HepG2 (cell line): ENCODE results near the gene NOX3. TPM values are rescaled to one million over a fixed set of nuclear protein-coding genes. Genes with fewer than 3 reads are reported as not detected.

Experiments used
- ASH2L ChIP-seq: fragments of 300-600, 200-600 bp; sonication (generic); IDR thresholded peaks from 2 replicates; pipeline ENCODE4 v1.7.0; 2017; ENCODE audit warnings: low read depth, mild to moderate bottlenecking, moderate library complexity, mixed read lengths, low read length; ENCODE audit not compliant: insufficient read length
- BHLHE40 ChIP-seq: IDR thresholded peaks from 2 replicates; pipeline ENCODE4 v1.6.1; 2011; ENCODE audit warnings: low read length, improper control_type of control experiment
- CREM ChIP-seq, 2 experiments: sonication (generic) in 1 of 2; formaldehyde crosslinking in 1 of 2; IDR thresholded peaks; 2 replicates each; pipeline versions ENCODE4 v1.4.0 to v1.6.1; 2016 to 2020; ENCODE audit warnings: antibody characterized with exemption in 1 of 2, mild to moderate bottlenecking in 1 of 2, missing genetic modification reagents in 1 of 2
- E2F2 ChIP-seq: sonication (generic); formaldehyde crosslinking; IDR thresholded peaks from 2 replicates; pipeline ENCODE4 v1.4.0; 2020; ENCODE audit warnings: missing genetic modification reagents, borderline replicate concordance
- FOXA3 ChIP-seq: IDR thresholded peaks from 2 replicates; pipeline ENCODE4 v1.6.1; 2016; ENCODE audit warnings: missing genetic modification reagents, missing compliant biosample characterization
- FOXJ3 ChIP-seq: sonication (generic); formaldehyde crosslinking; IDR thresholded peaks from 2 replicates; pipeline ENCODE4 v1.4.0; 2020; ENCODE audit warnings: missing genetic modification reagents, mild to moderate bottlenecking, borderline replicate concordance
- GLI4 ChIP-seq: sonication (generic); formaldehyde crosslinking; IDR thresholded peaks from 2 replicates; pipeline ENCODE4 v1.5.1; 2020; ENCODE audit warnings: missing genetic modification reagents, mild to moderate bottlenecking, moderate library complexity, borderline replicate concordance
- SETDB1 ChIP-seq: sonication (generic); formaldehyde crosslinking; IDR thresholded peaks from 2 replicates; pipeline ENCODE4 v1.5.1; 2020; ENCODE audit warnings: missing genetic modification reagents, mild to moderate bottlenecking, borderline replicate concordance
- SMARCE1 ChIP-seq: fragments of 450-650 bp; IDR thresholded peaks from 2 replicates; pipeline ENCODE4 v1.6.1; 2017; ENCODE audit warnings: borderline replicate concordance
- TCF7 ChIP-seq: sonication (generic); IDR thresholded peaks from 2 replicates; pipeline ENCODE4 v1.6.1; 2016; ENCODE audit warnings: antibody characterized with exemption, low read depth
- ZBTB20 ChIP-seq: sonication (generic); formaldehyde crosslinking; IDR thresholded peaks from 2 replicates; pipeline ENCODE4 v1.8.1; 2023; ENCODE audit warnings: missing genetic modification reagents, low read depth, mild to moderate bottlenecking, borderline replicate concordance
- ZHX1 ChIP-seq: sonication (generic); formaldehyde crosslinking; IDR thresholded peaks from 2 replicates; pipeline ENCODE4 v1.8.1; 2022; ENCODE audit warnings: low read depth, mild to moderate bottlenecking, missing genetic modification reagents
- ZNF329 ChIP-seq: sonication (generic); formaldehyde crosslinking; IDR thresholded peaks from 2 replicates; pipeline ENCODE4 v1.9.0; 2021; ENCODE audit warnings: low read depth, mild to moderate bottlenecking, missing genetic modification reagents
- ZNF549 ChIP-seq: sonication (generic); formaldehyde crosslinking; IDR thresholded peaks from 2 replicates; pipeline ENCODE4 v1.5.0; 2020; ENCODE audit warnings: missing genetic modification reagents
- ZNF574 ChIP-seq: sonication (generic); formaldehyde crosslinking; IDR thresholded peaks from 2 replicates; pipeline ENCODE4 v1.4.0; 2020; ENCODE audit warnings: missing genetic modification reagents
- ZNF720 ChIP-seq: sonication (generic); formaldehyde crosslinking; IDR thresholded peaks from 2 replicates; pipeline ENCODE4 v1.4.0; 2020; ENCODE audit warnings: missing genetic modification reagents
- polyA plus RNA-seq, 8 experiments: library from polyadenylated mRNA; depleted of rRNA in 3 of 8; stranded (reverse) in 7 of 8; unstranded in 1 of 8; fragments of >200 nt; fragmentation: Illumina TruSeq in 4 of 8; extraction: Trizol in 4 of 8; gene quantifications; 2 replicates each; pipeline versions ENCODE4 v1.2.1 to v1.2.3, GENCODE V29; 2011 to 2016; ENCODE audit warnings: low read depth in 4 of 8, missing spikeins in 1 of 8, mixed read lengths in 1 of 8; ENCODE audit not compliant: insufficient read depth in 1 of 8
- total RNA-seq, 5 experiments: library from RNA; depleted of rRNA; stranded (reverse); fragments of >200 nt; fragmentation: Illumina TruSeq; extraction: Trizol; gene quantifications; 2 replicates each; pipeline ENCODE4 v1.2.3, GENCODE V29; 2016; ENCODE audit warnings: low read depth in 1 of 5
- TF ChIP-seq, protein P1 (sequence below): sonication (generic); formaldehyde crosslinking; IDR thresholded peaks from 2 replicates; pipeline ENCODE4 v1.4.0; 2020; ENCODE audit warnings: missing genetic modification reagents, mild to moderate bottlenecking, borderline replicate concordance
- TF ChIP-seq, protein P2 (sequence below): sonication (generic); formaldehyde crosslinking; IDR thresholded peaks from 2 replicates; pipeline ENCODE4 v1.4.0; 2020; ENCODE audit warnings: missing genetic modification reagents

Gene NOX3
- total and polyA plus RNA-seq, 2 of the 13 experiments (the other 11 are each of a cell fraction or from before 2014, with no cell fraction given): 0.09 to 0.18 TPM

DNA sequence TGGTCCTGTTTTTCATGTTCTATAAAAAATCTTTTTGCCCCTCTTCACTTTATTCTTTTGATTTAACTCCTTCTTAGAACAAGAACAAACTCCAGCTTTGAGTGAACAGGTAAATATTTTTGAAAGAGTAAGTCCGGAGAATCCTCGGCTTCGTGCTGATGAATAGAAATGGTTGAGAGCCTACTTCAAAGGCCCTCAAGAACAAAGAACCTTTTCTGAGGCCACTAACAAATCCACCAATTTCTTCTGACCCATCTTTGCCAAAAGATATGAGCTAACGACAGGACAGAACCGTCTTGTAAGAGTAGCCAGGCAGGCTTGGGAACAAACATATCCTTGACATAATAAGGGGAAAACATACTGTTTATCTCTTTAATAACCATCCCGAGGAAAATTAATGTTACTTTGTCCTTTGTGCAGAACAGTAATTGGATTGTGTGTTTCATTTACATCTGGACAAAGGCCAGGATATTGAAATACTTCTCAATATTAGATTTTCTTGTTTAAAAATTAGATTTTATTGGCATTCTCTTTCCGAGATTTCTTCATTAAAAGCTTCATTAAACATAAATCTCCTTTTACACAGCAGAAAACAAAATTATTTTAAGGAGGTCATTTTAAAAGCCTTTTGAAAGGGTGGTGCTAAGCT, 52.9 kb downstream of the NOX3 start (continued):
- TF ChIP-seq CREM (IDR thresholded peaks at IDR 0.05) (peak; percentile 83), CREM (CRISPR knock-in tag; IDR thresholded peaks at IDR 0.05) (no peak), SMARCE1 (no peak), ZHX1 (CRISPR knock-in tag) (no peak), TCF7 (peak; percentile 92), FOXA3 (CRISPR knock-in tag) (peak; percentile 52), FOXJ3 (CRISPR knock-in tag) (no peak), ZNF549 (no peak), ZBTB20 (CRISPR knock-in tag) (no peak), ZNF720 (CRISPR knock-in tag) (no peak), SETDB1 (no peak), ZNF329 (CRISPR knock-in tag) (no peak), E2F2 (no peak), BHLHE40 (no peak), ZNF574 (CRISPR knock-in tag) (no peak), GLI4 (no peak), ASH2L (no peak)
- TF ChIP-seq, protein P1, sequence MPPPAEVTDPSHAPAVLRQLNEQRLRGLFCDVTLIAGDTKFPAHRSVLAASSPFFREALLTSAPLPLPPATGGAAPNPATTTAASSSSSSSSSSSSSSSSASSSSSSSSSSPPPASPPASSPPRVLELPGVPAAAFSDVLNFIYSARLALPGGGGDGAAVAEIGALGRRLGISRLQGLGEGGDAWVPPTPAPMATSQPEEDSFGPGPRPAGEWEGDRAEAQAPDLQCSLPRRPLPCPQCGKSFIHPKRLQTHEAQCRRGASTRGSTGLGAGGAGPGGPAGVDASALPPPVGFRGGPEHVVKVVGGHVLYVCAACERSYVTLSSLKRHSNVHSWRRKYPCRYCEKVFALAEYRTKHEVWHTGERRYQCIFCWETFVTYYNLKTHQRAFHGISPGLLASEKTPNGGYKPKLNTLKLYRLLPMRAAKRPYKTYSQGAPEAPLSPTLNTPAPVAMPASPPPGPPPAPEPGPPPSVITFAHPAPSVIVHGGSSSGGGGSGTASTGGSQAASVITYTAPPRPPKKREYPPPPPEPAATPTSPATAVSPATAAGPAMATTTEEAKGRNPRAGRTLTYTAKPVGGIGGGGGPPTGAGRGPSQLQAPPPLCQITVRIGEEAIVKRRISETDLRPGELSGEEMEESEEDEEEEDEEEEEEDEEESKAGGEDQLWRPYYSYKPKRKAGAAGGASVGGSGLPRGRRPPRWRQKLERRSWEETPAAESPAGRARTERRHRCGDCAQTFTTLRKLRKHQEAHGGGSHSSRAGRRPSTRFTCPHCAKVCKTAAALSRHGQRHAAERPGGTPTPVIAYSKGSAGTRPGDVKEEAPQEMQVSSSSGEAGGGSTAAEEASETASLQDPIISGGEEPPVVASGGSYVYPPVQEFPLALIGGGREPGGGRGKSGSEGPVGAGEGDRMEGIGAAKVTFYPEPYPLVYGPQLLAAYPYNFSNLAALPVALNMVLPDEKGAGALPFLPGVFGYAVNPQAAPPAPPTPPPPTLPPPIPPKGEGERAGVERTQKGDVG: no peak
- TF ChIP-seq, protein P2, sequence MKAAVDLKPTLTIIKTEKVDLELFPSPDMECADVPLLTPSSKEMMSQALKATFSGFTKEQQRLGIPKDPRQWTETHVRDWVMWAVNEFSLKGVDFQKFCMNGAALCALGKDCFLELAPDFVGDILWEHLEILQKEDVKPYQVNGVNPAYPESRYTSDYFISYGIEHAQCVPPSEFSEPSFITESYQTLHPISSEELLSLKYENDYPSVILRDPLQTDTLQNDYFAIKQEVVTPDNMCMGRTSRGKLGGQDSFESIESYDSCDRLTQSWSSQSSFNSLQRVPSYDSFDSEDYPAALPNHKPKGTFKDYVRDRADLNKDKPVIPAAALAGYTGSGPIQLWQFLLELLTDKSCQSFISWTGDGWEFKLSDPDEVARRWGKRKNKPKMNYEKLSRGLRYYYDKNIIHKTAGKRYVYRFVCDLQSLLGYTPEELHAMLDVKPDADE (CRISPR knock-in tag): no peak
